ENCODE results near the gene MRO.

Gene MRO

DNA sequence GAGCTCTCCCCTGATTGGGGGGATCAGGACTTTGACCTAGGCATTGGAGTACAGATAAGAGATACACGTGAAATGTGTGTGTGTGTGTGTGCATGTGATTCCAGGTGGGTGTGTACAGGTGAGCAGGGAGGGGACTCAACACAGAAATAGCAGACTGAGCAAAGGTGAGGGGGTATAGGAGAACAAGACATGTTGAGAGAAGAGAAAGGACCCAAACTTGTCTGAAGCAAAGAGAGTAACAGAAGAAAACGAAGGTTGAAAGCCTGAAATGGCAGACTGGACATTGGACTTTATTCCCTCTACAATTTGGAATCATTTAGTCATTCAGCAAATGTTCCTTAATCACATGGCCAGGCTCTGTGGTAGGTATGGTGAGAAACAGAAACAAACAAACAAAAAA lies 23.3 kb downstream of the MRO start:
- H3K27ac Mint-ChIP-seq = no peak overlapping the region
- TF ChIP-seq, protein P1, sequence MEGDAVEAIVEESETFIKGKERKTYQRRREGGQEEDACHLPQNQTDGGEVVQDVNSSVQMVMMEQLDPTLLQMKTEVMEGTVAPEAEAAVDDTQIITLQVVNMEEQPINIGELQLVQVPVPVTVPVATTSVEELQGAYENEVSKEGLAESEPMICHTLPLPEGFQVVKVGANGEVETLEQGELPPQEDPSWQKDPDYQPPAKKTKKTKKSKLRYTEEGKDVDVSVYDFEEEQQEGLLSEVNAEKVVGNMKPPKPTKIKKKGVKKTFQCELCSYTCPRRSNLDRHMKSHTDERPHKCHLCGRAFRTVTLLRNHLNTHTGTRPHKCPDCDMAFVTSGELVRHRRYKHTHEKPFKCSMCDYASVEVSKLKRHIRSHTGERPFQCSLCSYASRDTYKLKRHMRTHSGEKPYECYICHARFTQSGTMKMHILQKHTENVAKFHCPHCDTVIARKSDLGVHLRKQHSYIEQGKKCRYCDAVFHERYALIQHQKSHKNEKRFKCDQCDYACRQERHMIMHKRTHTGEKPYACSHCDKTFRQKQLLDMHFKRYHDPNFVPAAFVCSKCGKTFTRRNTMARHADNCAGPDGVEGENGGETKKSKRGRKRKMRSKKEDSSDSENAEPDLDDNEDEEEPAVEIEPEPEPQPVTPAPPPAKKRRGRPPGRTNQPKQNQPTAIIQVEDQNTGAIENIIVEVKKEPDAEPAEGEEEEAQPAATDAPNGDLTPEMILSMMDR (IDR thresholded peaks at IDR 0.05; ENCODE audit: unreplicated experiment in 3 of 3) = no peak
- peaks cover 6% of the 10 kb centered on the region for H3K4me1 Mint-ChIP-seq
- no peaks in the 10 kb centered on the region for H3K9me3 Mint-ChIP-seq
- peaks cover 7% of the 10 kb centered on the region for H3K27me3 Mint-ChIP-seq (ENCODE audit: low read depth)
- H3K4me3 Mint-ChIP-seq = no peak overlapping the region
- no peaks in the 10 kb centered on the region for H3K36me3 Mint-ChIP-seq (ENCODE audit: low read depth)

DNA sequence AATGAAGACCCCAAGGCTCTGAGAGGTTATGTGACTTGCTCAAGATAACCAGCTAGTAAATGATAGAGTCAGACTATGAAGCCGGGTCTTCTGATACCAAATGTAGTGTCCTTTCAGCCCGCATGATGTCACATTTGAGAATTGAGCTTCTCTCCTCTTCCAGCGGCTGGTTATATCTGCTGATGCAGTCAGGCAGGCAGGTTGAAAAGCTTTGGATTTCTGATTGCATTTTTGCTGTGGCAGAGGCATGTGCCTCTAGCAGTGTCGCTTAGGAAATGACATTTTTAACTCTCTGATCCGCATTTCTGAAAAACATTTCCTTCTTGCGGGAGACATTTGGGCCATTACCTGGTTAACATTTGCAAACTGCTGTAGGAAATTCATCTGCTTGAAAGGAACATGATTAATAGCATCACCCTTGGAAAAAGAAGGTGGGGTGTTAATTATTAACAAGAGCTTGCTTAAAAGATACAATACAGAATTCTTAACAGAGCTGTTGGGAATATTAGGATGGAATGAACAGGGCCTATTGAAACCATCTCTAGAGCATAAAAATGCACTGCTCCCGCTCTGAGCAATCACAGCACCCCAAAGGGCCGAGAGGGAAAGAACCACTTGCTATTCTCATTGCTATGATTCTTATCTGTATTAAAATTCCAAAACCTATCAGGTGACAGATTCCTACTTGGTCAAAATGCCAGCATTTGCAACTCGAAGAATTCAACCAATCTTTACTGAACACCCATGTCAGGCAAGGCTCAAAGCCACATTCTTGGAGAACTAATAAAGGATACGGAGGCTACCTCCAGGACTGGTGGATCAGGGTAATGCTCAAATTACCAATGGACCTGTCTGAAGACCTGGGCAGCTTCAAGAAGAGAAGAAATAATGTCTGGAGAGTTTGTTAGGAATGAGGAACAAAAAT lies 25.9 kb downstream of the MRO start:
- Mint-ChIP-seq H3K36me3 (ENCODE audit: low read depth) (no peaks in the 10 kb centered on the region), H3K27me3 (ENCODE audit: low read depth) (peaks cover 7% of the 10 kb centered on the region), H3K4me1 (peaks cover 24% of the 10 kb centered on the region), H3K27ac (peak overlapping the region in 1 of 3 experiments; percentile 57), H3K9me3 (no peaks in the 10 kb centered on the region), H3K4me3 (no peak overlapping the region)
- TF ChIP-seq, protein P1 (IDR thresholded peaks at IDR 0.05; ENCODE audit: unreplicated experiment in 3 of 3) = no peak

DNA sequence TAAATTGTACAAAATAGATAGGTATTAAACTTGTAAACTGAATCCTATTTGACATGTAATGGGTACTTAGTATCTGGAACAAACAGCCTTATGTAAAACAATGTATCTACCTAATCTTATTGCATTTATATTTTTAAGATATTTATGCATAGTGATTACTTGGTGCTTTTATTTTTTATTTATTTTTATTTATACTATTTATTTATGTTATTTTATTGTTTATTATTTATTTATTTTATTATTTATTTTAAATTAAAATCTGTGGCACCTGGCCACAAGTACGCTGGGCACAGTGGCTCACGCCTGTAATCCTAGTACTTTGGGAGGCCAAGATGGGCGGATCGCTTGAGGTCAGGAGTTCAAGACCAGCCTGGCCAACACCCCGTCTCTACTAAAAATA lies 26.9 kb downstream of the MRO start:
- TF ChIP-seq, protein P1 (IDR thresholded peaks at IDR 0.05; ENCODE audit: unreplicated experiment in 3 of 3) = no peak
- H3K27me3 Mint-ChIP-seq (ENCODE audit: low read depth) = peaks cover 7% of the 10 kb centered on the region
- no peak overlapping the region for H3K4me3 Mint-ChIP-seq
- H3K4me1 Mint-ChIP-seq = peaks cover 29% of the 10 kb centered on the region
- no peak overlapping the region for H3K27ac Mint-ChIP-seq
- H3K9me3 Mint-ChIP-seq = no peaks in the 10 kb centered on the region
- no peaks in the 10 kb centered on the region for H3K36me3 Mint-ChIP-seq (ENCODE audit: low read depth)

DNA sequence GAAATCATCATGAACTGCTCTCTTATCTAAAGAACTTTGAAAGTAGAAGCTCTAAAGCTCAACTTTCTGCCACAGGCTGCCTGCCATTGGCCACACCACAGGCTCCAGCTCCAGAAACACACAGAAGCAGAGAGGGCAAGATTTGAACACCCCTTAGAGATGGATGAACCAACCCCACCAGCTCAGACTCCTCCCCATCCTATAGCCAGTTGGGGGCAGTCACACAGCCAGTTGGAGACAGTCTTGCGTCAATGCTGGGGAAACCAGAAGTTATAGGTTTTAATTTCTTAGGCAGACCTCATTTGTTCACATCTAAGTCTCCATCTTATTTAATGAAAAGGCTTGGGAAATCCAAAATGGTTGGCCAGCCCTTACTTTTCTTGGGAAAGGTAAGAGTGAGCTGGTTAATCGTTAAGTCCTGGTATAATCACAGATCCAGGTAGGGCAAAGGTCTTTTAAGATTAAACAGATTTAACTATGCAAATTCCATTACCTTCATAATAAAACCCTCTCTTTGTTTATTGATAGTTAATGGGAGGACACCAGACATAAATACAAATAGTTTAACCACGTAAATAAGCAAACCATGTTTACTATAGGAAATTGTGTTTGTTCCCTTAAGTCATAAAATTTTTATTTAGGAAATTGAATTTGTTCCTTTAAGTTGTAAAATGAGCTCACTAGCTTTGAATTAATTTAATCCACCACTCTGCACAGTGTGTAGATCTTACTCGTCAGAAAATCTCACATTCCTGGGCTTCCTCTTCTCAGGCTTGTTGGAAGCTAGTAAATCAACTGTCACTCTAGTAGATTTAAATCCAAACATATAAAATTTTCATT lies 28.0 kb downstream of the MRO start:
- H3K36me3 Mint-ChIP-seq (ENCODE audit: low read depth) = no peaks in the 10 kb centered on the region
- no peak overlapping the region for H3K4me3 Mint-ChIP-seq
- H3K27ac Mint-ChIP-seq = peak overlapping the region in 1 of 3 experiments; percentile 12
- TF ChIP-seq, protein P1 (IDR thresholded peaks at IDR 0.05; ENCODE audit: unreplicated experiment in 3 of 3) = no peak
- H3K27me3 Mint-ChIP-seq (ENCODE audit: low read depth) = peaks cover 10% of the 10 kb centered on the region
- no peaks in the 10 kb centered on the region for H3K9me3 Mint-ChIP-seq
- H3K4me1 Mint-ChIP-seq = peaks cover 37% of the 10 kb centered on the region

DNA sequence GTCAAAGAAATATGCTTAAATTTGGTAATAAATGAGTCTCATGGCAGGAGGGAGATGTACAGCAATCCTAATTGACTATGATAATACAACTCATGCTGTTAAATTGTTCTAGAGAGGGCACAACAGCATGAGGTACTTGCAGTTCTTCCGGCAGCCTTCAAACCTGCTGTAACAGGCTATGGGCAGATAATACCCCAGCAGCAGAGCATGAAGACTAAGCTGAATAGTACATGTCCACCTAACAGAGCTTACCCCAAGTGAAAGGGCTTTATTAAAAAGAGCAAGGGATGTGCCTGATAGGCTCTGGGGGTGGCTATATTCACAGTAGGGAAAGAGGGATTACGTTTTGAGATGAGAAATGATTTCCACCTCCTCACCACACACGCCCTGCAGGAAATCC lies 28.9 kb downstream of the MRO start:
- no peak overlapping the region for H3K4me3 Mint-ChIP-seq
- no peaks in the 10 kb centered on the region for H3K36me3 Mint-ChIP-seq (ENCODE audit: low read depth)
- peak overlapping the region in 2 of 3 experiments; percentile 4 to 12 for H3K27ac Mint-ChIP-seq
- H3K9me3 Mint-ChIP-seq = no peaks in the 10 kb centered on the region
- H3K4me1 Mint-ChIP-seq = peaks cover 38% of the 10 kb centered on the region
- peaks cover 9% of the 10 kb centered on the region for H3K27me3 Mint-ChIP-seq (ENCODE audit: low read depth)
- TF ChIP-seq, protein P1 (IDR thresholded peaks at IDR 0.05; ENCODE audit: unreplicated experiment in 3 of 3) = no peak

Data from nephron (organoid).